Prostate gland (tissue), 2 donors: ENCODE results near the gene HSPG2. TPM values are rescaled to one million over a fixed set of nuclear protein-coding genes. Genes with fewer than 3 reads are reported as not detected.
"Not testable (repeated sequence)": the region's sequence is repeated elsewhere in the genome, so short reads cannot be mapped to it uniquely, and the experiment has no call there.

Source experiments
- DNase-seq: peaks from one replicate; pipeline ENCODE4 v3.0.0-alpha.2; 2019; ENCODE audit warnings: low spot score
- H3K27ac ChIP-seq, 2 donors: fragments of 200-600 bp; sonication (generic); 2 replicates each; pipeline ENCODE4 v1.5.1; 2017 to 2019
- H3K27me3 ChIP-seq: fragments of 200-600 bp; sonication (generic); replicated peaks from 2 replicates; pipeline ENCODE4 v1.5.1; 2019; ENCODE audit not compliant: insufficient read depth
- H3K36me3 ChIP-seq, 2 donors: fragments of 200-600 bp; sonication (generic); 1 replicate in 1 of 2; 2 replicates in 1 of 2; pipeline versions ENCODE4 v1.5.1 to v1.8.1; 2017 to 2019
- H3K4me1 ChIP-seq: fragments of 200-600 bp; sonication (generic); replicated peaks from 2 replicates; pipeline ENCODE4 v1.5.1; 2019
- H3K4me3 ChIP-seq, 2 donors: fragments of 200-600 bp; sonication (generic); 2 replicates each; pipeline ENCODE4 v1.5.1; 2017 to 2019
- H3K9me3 ChIP-seq: fragments of 200-600 bp; sonication (generic); 2 replicates; pipeline ENCODE4 v1.5.1; 2017
- POLR2A ChIP-seq: fragments of 450-650 bp; IDR thresholded peaks from one replicate; pipeline ENCODE4 v1.6.1; 2016; ENCODE audit warnings: antibody characterized with exemption, mild to moderate bottlenecking
- POLR2AphosphoS5 ChIP-seq: sonication (generic); formaldehyde crosslinking; IDR thresholded peaks from one replicate; pipeline ENCODE4 v1.6.1; 2017; ENCODE audit warnings: antibody characterized with exemption
- WGBS: methylation state at CpG from one replicate; pipeline ENCODE4 v1.1.5; 2018; 5-methylcytosine and 5-hydroxymethylcytosine counted together
- intact Hi-C: fragments of 100-400 bp; cut with DNase I; formaldehyde crosslinking; loops from one replicate; pipeline ENCODE4 v1.14.2; 2022
- total RNA-seq, 2 donors: library from RNA; depleted of rRNA; stranded (reverse); fragments of >200 nt; gene quantifications; one replicate each; pipeline ENCODE4 v1.1.0, GENCODE V29; 2016
- TF ChIP-seq, protein P1 (sequence below), 4 experiments: fragments of 200-600 bp in 2 of 4; fragments of 450-650 bp in 2 of 4; sonication (generic) in 2 of 4; IDR thresholded peaks; 1 replicate in 3 of 4; 2 replicates in 1 of 4; pipeline ENCODE4 v1.5.1; 2016 to 2019; ENCODE audit warnings: antibody characterized with exemption in 4 of 4, mild to moderate bottlenecking in 2 of 4, moderate library complexity in 2 of 4

Gene HSPG2
- total RNA-seq, 2 donors from 2014 or later: 135 to 257 TPM

DNA sequence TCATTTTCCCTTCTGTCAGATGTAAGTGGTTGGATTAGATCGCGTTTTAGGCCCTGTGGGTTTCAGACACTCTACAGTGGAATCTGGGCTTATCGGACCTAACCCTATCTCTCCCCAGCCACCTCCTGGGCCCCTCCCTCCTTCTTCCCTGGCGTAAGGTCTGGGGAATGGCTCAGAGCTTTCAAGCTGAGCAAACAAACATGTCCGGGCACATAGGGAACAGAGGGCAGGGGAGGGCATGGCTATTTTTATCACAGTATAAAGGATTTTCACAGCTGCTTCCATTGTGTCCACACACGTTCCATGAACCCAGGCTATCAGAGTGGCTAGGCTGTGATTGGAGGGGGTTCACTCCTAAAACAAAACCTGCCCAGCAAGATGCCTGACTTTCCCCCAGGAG, 37.6 kb upstream of the HSPG2 start:
- TF ChIP-seq POLR2AphosphoS5: peak; percentile 58
- H3K36me3 ChIP-seq, H3K9me3 ChIP-seq, intact Hi-C loops, H3K4me3 ChIP-seq, H3K27ac ChIP-seq, H3K4me1 ChIP-seq, H3K27me3 ChIP-seq: not testable (repeated sequence)
- peak; percentile 69 for DNase-seq
- 31% methylated on average over 6 of the region's 6 CpGs for WGBS

GRCh38 chr1:21973948-21974347, 36.8 kb upstream of the HSPG2 start:
- H3K4me3 ChIP-seq, intact Hi-C loops, H3K4me1 ChIP-seq, H3K27ac ChIP-seq, H3K27me3 ChIP-seq, H3K9me3 ChIP-seq, H3K36me3 ChIP-seq, DNase-seq: not testable (repeated sequence)
- WGBS: 92% methylated on average over 6 of the region's 8 CpGs

DNA sequence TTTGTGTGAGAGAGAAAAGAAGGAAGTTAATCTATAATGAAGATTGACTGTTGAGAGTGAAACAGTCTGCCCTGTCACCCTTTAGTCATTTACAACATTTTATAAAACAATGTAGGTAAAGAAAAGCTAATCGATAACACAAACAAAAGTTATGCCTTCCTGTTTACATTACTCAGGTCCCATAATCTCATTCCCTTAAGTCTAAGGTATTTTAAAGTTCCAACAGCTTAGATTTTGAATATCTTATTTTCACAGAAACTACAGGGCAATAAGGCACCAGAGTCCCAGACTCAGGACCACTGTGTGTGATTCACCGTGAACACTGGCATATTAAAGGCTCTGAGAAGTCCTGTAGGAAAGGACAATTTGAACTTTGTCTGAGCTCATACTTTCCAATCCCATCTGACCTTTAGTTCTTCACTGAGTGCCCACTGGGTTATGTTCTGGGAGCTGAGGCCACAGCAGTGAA, 35.9 kb upstream of the HSPG2 start:
- H3K4me1 ChIP-seq, H3K27ac ChIP-seq, intact Hi-C loops, H3K9me3 ChIP-seq, H3K4me3 ChIP-seq, H3K27me3 ChIP-seq, DNase-seq, H3K36me3 ChIP-seq: not testable (repeated sequence)
- WGBS: 36% methylated on average over 2 of the region's 2 CpGs

DNA sequence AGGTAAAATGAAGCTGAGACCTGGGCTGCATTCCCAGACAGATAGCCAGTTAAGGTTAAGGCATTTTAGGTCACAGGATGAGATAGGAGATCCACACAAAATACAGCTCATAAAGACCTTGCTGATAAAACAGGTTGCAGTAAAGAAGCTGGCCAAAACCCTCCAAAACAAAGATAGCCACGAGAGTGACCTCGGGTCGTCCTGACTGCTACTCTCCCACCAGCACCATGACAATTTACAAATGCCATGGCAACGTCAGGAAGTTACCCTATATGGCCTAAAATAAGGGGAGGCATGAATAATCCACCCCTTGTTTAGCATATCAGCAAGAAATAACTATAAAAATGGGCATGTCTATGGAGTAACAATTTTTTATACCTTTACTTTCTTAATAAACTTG, 33.4 kb upstream of the HSPG2 start:
- 63% methylated on average over 4 of the region's 4 CpGs for WGBS
- H3K4me1 ChIP-seq, H3K27ac ChIP-seq, H3K4me3 ChIP-seq, DNase-seq, H3K27me3 ChIP-seq, H3K9me3 ChIP-seq, intact Hi-C loops, H3K36me3 ChIP-seq: not testable (repeated sequence)

- H3K36me3 ChIP-seq, H3K27ac ChIP-seq, DNase-seq, H3K4me1 ChIP-seq, H3K9me3 ChIP-seq, H3K4me3 ChIP-seq, intact Hi-C loops, H3K27me3 ChIP-seq: not testable (repeated sequence)
- WGBS: 72% methylated on average over 5 of the region's 5 CpGs
Measured at GRCh38 chr1:21969066-21969465, 32.0 kb upstream of the HSPG2 start.

GRCh38 chr1:21967216-21967615, 30.1 kb upstream of the HSPG2 start:
- H3K27me3 ChIP-seq, H3K4me1 ChIP-seq, H3K27ac ChIP-seq, H3K4me3 ChIP-seq, H3K9me3 ChIP-seq, DNase-seq, intact Hi-C loops, H3K36me3 ChIP-seq: not testable (repeated sequence)
- WGBS: 87% methylated on average over 6 of the region's 6 CpGs

- TF ChIP-seq, protein P1, sequence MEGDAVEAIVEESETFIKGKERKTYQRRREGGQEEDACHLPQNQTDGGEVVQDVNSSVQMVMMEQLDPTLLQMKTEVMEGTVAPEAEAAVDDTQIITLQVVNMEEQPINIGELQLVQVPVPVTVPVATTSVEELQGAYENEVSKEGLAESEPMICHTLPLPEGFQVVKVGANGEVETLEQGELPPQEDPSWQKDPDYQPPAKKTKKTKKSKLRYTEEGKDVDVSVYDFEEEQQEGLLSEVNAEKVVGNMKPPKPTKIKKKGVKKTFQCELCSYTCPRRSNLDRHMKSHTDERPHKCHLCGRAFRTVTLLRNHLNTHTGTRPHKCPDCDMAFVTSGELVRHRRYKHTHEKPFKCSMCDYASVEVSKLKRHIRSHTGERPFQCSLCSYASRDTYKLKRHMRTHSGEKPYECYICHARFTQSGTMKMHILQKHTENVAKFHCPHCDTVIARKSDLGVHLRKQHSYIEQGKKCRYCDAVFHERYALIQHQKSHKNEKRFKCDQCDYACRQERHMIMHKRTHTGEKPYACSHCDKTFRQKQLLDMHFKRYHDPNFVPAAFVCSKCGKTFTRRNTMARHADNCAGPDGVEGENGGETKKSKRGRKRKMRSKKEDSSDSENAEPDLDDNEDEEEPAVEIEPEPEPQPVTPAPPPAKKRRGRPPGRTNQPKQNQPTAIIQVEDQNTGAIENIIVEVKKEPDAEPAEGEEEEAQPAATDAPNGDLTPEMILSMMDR (IDR thresholded peaks at IDR 0.05): no peak
- no peak for TF ChIP-seq POLR2AphosphoS5
- no peak for TF ChIP-seq POLR2A
- intact Hi-C loops: no loop called here
- Histone ChIP-seq H3K4me1 (no peaks in the 10 kb centered on the region), H3K27ac (no peak overlapping the region), H3K4me3 (no peak overlapping the region), H3K9me3 (no peaks in the 10 kb centered on the region), H3K36me3 (no peaks in the 10 kb centered on the region), H3K27me3 (no peaks in the 10 kb centered on the region)
- WGBS: 81% methylated on average over 15 of the region's 15 CpGs
- no peak for DNase-seq
Measured at GRCh38 chr1:21966247-21967000, 29.3 kb upstream of the HSPG2 start.

DNA sequence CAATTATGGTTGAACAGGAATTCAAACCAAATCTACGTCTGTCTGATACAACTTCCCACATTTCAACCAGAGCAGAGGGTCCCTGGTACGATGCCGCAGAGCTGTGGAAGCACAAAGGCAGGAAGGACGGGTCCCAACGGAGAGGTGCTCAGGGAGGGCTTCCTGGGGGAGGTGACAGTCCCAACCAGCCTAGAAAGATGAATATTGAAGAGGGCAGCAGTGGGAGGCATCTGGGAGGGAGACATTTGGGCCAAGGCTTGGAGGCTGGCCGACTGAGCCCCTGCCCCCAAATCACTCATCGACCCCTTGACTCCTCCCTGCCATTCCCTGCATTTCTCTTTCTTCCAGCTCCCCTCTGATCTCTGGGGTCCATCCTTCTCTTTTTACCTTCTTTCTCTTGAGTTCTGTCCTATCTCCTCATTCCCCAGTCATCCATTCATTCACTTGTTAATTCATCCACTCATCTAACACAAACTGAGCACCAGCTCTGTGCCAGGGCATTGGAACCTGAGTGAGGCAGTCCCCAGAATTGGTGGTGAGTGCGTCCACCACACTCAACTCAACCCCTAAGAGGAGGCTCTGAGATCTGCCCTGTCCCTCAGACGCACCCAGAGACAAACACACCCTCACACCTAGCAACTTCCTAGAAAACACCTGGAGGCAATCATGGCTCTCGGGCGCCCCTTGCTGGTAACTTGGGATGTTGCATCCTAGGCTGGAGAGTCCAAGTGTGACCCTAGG, 26.5 kb upstream of the HSPG2 start:
- H3K4me1 ChIP-seq: no peaks in the 10 kb centered on the region
- no peaks in the 10 kb centered on the region for H3K27me3 ChIP-seq
- intact Hi-C loops: no loop called here
- no peaks in the 10 kb centered on the region for H3K36me3 ChIP-seq
- TF ChIP-seq POLR2A (no peak), POLR2AphosphoS5 (peak; percentile 80)
- TF ChIP-seq, protein P1 (IDR thresholded peaks at IDR 0.05): peak; percentile 69 to 93 (median 90)
- 50% methylated on average over 11 of the region's 11 CpGs for WGBS
- no peaks in the 10 kb centered on the region for H3K9me3 ChIP-seq
- H3K4me3 ChIP-seq: no peak overlapping the region
- H3K27ac ChIP-seq: no peak overlapping the region
- DNase-seq: peak; percentile 73
